ENCODE measurements around the gene BCAS4.

BCAS4 gene

GRCh38 chr20:50857348-50857747, 62.5 kb downstream of the BCAS4 start:
- DNase-seq = no peak

- DNase-seq = no peak
Observed at GRCh38 chr20:50858525-50858924, 63.7 kb downstream of the BCAS4 start.

GRCh38 chr20:50859161-50859560, 64.3 kb downstream of the BCAS4 start:
- no peak for DNase-seq

- no peak for DNase-seq
Observed at GRCh38 chr20:50861012-50861411, 66.2 kb downstream of the BCAS4 start.

GRCh38 chr20:50862546-50862945, 67.7 kb downstream of the BCAS4 start:
- no peak for DNase-seq

GRCh38 chr20:50865114-50865513, 70.3 kb downstream of the BCAS4 start:
- DNase-seq = no peak

GRCh38 chr20:50865591-50865990, 70.7 kb downstream of the BCAS4 start:
- DNase-seq = no peak

GRCh38 chr20:50866036-50866685, 71.3 kb downstream of the BCAS4 start:
- DNase-seq = no peak

GRCh38 chr20:50866831-50867230, 72.0 kb downstream of the BCAS4 start:
- no peak for DNase-seq

- DNase-seq = no peak
Observed at GRCh38 chr20:50867805-50868204, 72.9 kb downstream of the BCAS4 start.

- no peak for DNase-seq
Observed at GRCh38 chr20:50868509-50869495, 73.9 kb downstream of the BCAS4 start.

GRCh38 chr20:50870561-50871161, 75.8 kb downstream of the BCAS4 start:
- no peak for DNase-seq

GRCh38 chr20:50872560-50873425, 77.9 kb downstream of the BCAS4 start:
- DNase-seq = no peak

- DNase-seq = no peak
Observed at GRCh38 chr20:50873585-50873984, 78.7 kb downstream of the BCAS4 start.

GRCh38 chr20:50874111-50874757, 79.4 kb downstream of the BCAS4 start:
- no peak for DNase-seq

GRCh38 chr20:50874758-50875665, 80.2 kb downstream of the BCAS4 start:
- DNase-seq = no peak

- no peak for DNase-seq
Observed at GRCh38 chr20:50876063-50876685, 81.3 kb downstream of the BCAS4 start.

- no peak for DNase-seq
Observed at GRCh38 chr20:50876816-50877215, 82.0 kb downstream of the BCAS4 start.

- DNase-seq = no peak
Observed at GRCh38 chr20:50877232-50877743, 82.4 kb downstream of the BCAS4 start.

Measured in NCI-H2081 (cell line).